GM12875 (cell line): ENCODE data around the gene P4HA2.

Experiments
- H3K4me3 ChIP-seq: one replicate; pipeline ENCODE4 v1.5.1; 2011; ENCODE audit warnings: low read depth, low read length, control low read depth
- TF ChIP-seq, protein P1 (sequence below): IDR thresholded peaks from 2 replicates; pipeline ENCODE4 v1.5.1; 2011; ENCODE audit warnings: low read depth, mild to moderate bottlenecking, control low read depth, inconsistent platforms, low read length, moderate library complexity, borderline replicate concordance; ENCODE audit not compliant: insufficient read depth

P4HA2 gene

GRCh38 chr5:132211787-132212186 lies 15.9 kb downstream of the P4HA2 start:
- TF ChIP-seq, protein P1, sequence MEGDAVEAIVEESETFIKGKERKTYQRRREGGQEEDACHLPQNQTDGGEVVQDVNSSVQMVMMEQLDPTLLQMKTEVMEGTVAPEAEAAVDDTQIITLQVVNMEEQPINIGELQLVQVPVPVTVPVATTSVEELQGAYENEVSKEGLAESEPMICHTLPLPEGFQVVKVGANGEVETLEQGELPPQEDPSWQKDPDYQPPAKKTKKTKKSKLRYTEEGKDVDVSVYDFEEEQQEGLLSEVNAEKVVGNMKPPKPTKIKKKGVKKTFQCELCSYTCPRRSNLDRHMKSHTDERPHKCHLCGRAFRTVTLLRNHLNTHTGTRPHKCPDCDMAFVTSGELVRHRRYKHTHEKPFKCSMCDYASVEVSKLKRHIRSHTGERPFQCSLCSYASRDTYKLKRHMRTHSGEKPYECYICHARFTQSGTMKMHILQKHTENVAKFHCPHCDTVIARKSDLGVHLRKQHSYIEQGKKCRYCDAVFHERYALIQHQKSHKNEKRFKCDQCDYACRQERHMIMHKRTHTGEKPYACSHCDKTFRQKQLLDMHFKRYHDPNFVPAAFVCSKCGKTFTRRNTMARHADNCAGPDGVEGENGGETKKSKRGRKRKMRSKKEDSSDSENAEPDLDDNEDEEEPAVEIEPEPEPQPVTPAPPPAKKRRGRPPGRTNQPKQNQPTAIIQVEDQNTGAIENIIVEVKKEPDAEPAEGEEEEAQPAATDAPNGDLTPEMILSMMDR = no peak
- H3K4me3 ChIP-seq = no peak overlapping the region

DNA sequence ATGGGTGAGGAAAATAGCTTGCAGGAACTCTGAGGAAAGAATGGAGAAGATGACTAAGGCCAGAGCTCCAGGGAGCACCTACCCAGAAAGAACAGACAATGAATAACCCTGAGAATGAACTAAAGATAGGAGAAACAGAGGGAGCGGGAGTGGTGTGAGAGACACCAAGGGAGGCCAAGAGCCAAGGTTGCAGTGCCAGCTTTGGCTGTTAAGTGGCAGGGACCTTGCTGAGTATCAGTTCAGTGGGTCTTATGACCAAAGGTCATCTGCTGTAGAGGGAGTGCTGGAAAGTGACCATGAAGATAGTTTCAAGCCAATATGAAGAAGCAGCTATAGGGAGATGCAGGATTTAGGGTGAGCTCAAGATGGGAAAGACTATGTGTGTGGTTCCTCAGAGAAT lies 16.7 kb downstream of the P4HA2 start:
- H3K4me3 ChIP-seq = no peak overlapping the region
- TF ChIP-seq, protein P1 = no peak

DNA sequence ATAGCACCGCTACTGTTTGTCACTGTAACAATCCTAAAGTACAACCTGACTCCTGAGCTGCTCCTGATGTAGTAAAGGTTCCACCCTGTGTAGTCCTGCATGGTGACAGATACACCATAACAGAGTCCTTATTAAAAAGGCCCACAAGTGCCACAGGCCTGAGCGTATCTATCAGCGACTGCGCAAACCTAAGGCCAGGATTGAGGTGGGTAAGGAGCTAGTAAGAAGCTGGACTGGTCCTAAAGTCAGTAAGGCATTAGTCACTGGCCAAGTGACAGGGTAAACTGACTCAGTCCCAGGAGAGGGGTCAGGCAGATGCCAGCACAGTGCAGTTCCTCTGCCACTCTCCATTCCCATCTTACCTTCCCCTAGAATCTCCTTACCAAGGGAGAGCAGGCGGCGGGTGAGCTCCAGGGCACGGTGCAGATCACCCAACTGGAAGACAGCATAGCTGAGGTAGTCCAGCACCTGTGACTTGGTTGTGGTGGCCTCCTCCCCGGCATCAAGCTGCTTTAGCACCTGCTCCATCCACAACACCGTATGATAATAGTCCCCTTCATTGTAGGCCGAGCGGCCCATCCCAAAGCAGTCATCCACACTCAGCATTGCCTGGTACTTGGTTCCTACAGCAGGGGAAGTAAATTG lies 17.6 kb downstream of the P4HA2 start:
- no peak overlapping the region for H3K4me3 ChIP-seq
- TF ChIP-seq, protein P1 = no peak

DNA sequence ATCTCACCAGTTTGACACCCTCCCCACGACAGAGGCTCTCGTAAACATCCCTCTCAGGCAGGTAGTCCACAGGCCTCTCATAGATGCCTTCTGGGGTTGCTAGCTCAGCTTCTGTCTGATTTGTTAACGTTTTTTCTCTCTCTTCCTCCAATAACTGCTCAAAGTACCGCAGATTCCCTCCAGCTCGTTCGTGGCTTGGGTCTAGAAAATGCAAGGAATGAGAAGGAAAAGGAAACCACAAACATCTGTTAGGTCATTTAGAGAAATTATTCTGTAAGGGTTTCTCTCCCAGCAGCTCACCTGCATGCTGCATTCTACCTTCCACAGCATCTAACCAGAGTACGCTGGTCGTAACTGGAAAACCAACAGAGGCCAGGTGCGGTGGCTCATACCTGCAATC lies 18.5 kb downstream of the P4HA2 start:
- no peak overlapping the region for H3K4me3 ChIP-seq
- TF ChIP-seq, protein P1 = no peak

- no peak overlapping the region for H3K4me3 ChIP-seq
- TF ChIP-seq, protein P1 = no peak
Measured at GRCh38 chr5:132207778-132208177, 19.9 kb downstream of the P4HA2 start.

- TF ChIP-seq, protein P1 = no peak
- no peak overlapping the region for H3K4me3 ChIP-seq
Measured at GRCh38 chr5:132206782-132207181, 20.9 kb downstream of the P4HA2 start.

DNA sequence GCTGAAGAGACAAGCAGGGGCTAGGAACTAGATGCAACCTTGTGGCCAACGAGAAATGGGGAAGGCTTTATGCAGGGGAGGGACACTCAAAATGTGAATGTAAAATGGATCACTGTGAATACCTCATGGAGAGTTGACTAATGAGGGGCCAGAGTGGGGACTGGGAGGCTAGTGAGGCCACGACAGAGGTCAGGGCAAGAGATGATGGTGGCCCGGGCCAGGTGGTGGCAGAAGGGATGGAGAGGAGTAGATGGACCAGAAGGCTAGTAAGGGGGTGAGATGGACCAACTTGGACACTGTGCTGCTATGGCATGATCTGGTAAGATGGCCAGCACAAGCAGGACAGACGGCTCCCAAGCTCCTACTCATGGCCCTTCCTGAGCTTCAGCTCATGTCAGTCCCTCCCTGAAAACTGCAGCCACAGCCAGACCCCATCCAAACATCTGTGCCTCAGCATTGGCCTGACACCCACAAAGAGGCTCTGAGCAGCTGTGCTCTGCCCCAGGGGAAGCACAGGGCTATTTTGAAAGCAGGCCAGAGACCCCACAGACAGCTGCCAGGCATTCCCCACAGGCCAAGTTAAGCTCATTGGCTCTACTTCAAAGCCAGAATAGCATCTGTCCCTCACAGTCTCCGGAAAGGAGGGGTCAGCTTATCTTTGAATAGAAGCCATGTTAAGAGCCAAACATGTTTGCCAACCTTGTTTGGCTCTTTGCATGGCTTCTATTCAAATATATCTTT lies 22.1 kb downstream of the P4HA2 start:
- TF ChIP-seq, protein P1 = no peak
- H3K4me3 ChIP-seq = no peak overlapping the region
